K562 (cell line): Measurements from ENCODE around the gene C3. TPM values are rescaled to one million over a fixed set of nuclear protein-coding genes. Genes with fewer than 3 reads are reported as not detected.

Source experiments
- FOXM1 ChIP-seq, 2 experiments: fragments of 450-650 bp in 1 of 2; sonication (generic) in 1 of 2; formaldehyde crosslinking in 1 of 2; IDR thresholded peaks; 2 replicates each; pipeline versions ENCODE4 v1.6.1 to v1.9.0; 2017 to 2022; ENCODE audit warnings: low read depth in 2 of 2, mild to moderate bottlenecking in 2 of 2, missing genetic modification reagents in 1 of 2, moderate library complexity in 1 of 2
- GATAD2A ChIP-seq: fragments of 450-650 bp; IDR thresholded peaks from 2 replicates; pipeline ENCODE4 v1.6.1; 2017
- NR2C2 ChIP-seq, 2 experiments: fragments of 200-800 bp in 1 of 2; sonication (Bioruptor generic) in 1 of 2; sonication (generic) in 1 of 2; formaldehyde crosslinking in 1 of 2; IDR thresholded peaks; 2 replicates each; pipeline versions ENCODE4 v1.6.1 to v1.8.0; 2016 to 2022; ENCODE audit warnings: mild to moderate bottlenecking in 1 of 2, missing compliant biosample characterization in 1 of 2, missing genetic modification characterization in 1 of 2, missing genetic modification reagents in 1 of 2
- PCBP2 ChIP-seq: fragments of 200-400 bp; formaldehyde crosslinking; IDR thresholded peaks from 2 replicates; pipeline ENCODE4 v1.6.1; 2018; ENCODE audit warnings: low read length, low read depth, mild to moderate bottlenecking, moderate library complexity; ENCODE audit not compliant: poor library complexity, severe bottlenecking
- POLR2G ChIP-seq: fragments of 200-400 bp; formaldehyde crosslinking; IDR thresholded peaks from 2 replicates; pipeline ENCODE4 v1.6.1; 2017; ENCODE audit warnings: low read depth, mild to moderate bottlenecking, antibody characterized with exemption, low read length, moderate library complexity
- RERE ChIP-seq: sonication (generic); formaldehyde crosslinking; IDR thresholded peaks from 2 replicates; pipeline ENCODE4 v1.8.0; 2023; ENCODE audit warnings: missing genetic modification reagents, mild to moderate bottlenecking, borderline replicate concordance
- SETDB1 ChIP-seq: IDR thresholded peaks from one replicate; pipeline ENCODE4 v1.6.1; 2012; ENCODE audit warnings: low read length, control low read depth, inconsistent platforms
- SMARCA4 ChIP-seq: fragments of 450-650 bp; IDR thresholded peaks from 2 replicates; pipeline ENCODE4 v1.6.1; 2016
- ZBTB43 ChIP-seq: sonication (generic); formaldehyde crosslinking; IDR thresholded peaks from 2 replicates; pipeline ENCODE4 v1.8.0; 2023; ENCODE audit warnings: mild to moderate bottlenecking, missing genetic modification reagents
- ZHX1 ChIP-seq: fragments of 150-350 bp; conservative IDR thresholded peaks from 2 replicates; pipeline ENCODE4 v1.6.1; 2014; ENCODE audit warnings: low read length
- ZMIZ1 ChIP-seq, 2 experiments: fragments of 150-350 bp in 1 of 2; IDR thresholded peaks; 2 replicates each; pipeline ENCODE4 v1.6.1; 2012 to 2016; ENCODE audit warnings: low read depth in 2 of 2, low read length in 2 of 2, mild to moderate bottlenecking in 1 of 2, moderate library complexity in 1 of 2
- ZNF75A ChIP-seq: fragments of 450-650 bp; formaldehyde crosslinking; IDR thresholded peaks from 2 replicates; pipeline ENCODE4 v1.4.0; 2020; ENCODE audit warnings: mild to moderate bottlenecking
- polyA plus RNA-seq, 8 experiments: library from polyadenylated mRNA; depleted of rRNA in 4 of 8; stranded (reverse) in 5 of 8; unstranded in 3 of 8; fragments of >200 nt; fragmentation: Nextera tagmentation in 2 of 8; fragmentation: Illumina TruSeq in 1 of 8; extraction: Ambion mirVana in 2 of 8; extraction: Trizol in 1 of 8; gene quantifications; 2 replicates each; pipeline versions ENCODE4 v1.2.1 to v1.2.3, GENCODE V29; 2011 to 2014; ENCODE audit warnings: inconsistent platforms in 1 of 8, missing spikeins in 1 of 8
- total RNA-seq, 7 experiments: library from RNA; depleted of rRNA in 6 of 7; stranded (reverse); fragments of >200 nt in 6 of 7; fragmentation: Illumina TruSeq in 2 of 7; extraction: Trizol in 2 of 7; gene quantifications; 2 replicates each; pipeline versions ENCODE4 v1.2.1 to v1.2.3, GENCODE V29; 2011 to 2021; ENCODE audit warnings: low replicate concordance in 1 of 7

Gene C3
- total and polyA plus RNA-seq, 9 of the 15 experiments (the other 6 are each of a cell fraction or from before 2014, with no cell fraction given): 0.59 to 10.6 (median 2.2) TPM

- no peak for TF ChIP-seq ZMIZ1 (IDR thresholded peaks at IDR 0.05; ENCODE audit: low read depth in 2 of 2, low read length in 2 of 2)
- no peak for TF ChIP-seq SETDB1
- no peak; the same call in 1 of the 2 replicates for TF ChIP-seq FOXM1 (IDR thresholded peaks at IDR 0.05; ENCODE audit: low read depth)
- TF ChIP-seq FOXM1 (CRISPR knock-in tag; IDR thresholded peaks at IDR 0.05; ENCODE audit: low read depth): no peak
- no peak for TF ChIP-seq PCBP2
- TF ChIP-seq GATAD2A: peak; percentile 90; the same call in 1 of the 2 replicates
- TF ChIP-seq SMARCA4: no peak
- TF ChIP-seq POLR2G: peak; percentile 40; the same call in 1 of the 2 replicates
- TF ChIP-seq ZHX1: no peak
- TF ChIP-seq NR2C2 (CRISPR knock-in tag; IDR thresholded peaks at IDR 0.05): no peak
- no peak for TF ChIP-seq NR2C2 (tag; IDR thresholded peaks at IDR 0.05)
- TF ChIP-seq ZBTB43: no peak
- TF ChIP-seq ZNF75A (CRISPR knock-in tag): no peak
- no peak for TF ChIP-seq RERE (CRISPR knock-in tag)
These were observed 19.6 kb upstream of the C3 start (continued) for GRCh38 chr19:6739883-6740588.
